CD4-positive, alpha-beta T cell treated with Interleukin-15 for 1 hour (primary cell): ENCODE measurements around the gene CCND1.
"Not testable (repeated sequence)": the region's sequence is repeated elsewhere in the genome, so short reads cannot be mapped to it uniquely, and the experiment has no call there.

ENCODE experiments used
- DNase-seq: peaks from one replicate; pipeline ENCODE4 v3.0.0-alpha.2; 2020

CCND1 gene

GRCh38 chr11:69667619-69668604 is 27.0 kb downstream of the CCND1 start:
- no peak for DNase-seq

GRCh38 chr11:69669486-69669885 is 28.5 kb downstream of the CCND1 start:
- DNase-seq, result no peak

DNA sequence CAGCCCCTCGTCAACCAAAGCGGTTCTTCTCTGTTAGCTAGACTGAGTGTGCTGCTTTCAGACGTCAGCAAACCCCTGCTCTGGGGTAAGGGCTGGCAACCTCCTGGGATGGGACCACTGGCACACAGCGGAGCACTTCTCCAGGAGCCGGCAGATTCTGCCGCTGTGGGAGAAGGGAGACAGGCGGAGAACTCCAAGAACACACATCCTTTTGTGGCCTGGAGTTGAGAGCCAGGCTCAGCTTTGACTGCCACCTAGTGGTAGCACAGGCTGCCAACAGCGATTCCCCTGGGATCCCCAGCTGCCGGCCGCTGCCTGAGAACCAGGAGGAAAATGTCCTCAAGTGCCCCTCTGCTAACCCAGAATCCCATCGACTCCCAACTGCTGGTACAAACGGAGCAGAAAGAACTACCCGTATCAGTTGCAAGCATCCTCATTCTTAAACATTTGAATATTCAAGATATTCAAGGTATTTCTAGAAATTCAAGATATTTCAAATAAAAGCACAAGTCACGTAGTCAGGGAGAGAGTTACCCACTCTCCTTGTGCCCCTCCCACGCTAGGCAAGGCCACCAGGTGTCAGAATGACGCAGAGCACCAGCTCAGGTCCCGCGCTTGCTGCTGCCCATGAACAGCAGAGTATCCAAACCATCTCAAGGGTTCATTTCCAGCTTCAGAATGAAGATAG is 29.3 kb downstream of the CCND1 start:
- peak; percentile 52 for DNase-seq

DNA sequence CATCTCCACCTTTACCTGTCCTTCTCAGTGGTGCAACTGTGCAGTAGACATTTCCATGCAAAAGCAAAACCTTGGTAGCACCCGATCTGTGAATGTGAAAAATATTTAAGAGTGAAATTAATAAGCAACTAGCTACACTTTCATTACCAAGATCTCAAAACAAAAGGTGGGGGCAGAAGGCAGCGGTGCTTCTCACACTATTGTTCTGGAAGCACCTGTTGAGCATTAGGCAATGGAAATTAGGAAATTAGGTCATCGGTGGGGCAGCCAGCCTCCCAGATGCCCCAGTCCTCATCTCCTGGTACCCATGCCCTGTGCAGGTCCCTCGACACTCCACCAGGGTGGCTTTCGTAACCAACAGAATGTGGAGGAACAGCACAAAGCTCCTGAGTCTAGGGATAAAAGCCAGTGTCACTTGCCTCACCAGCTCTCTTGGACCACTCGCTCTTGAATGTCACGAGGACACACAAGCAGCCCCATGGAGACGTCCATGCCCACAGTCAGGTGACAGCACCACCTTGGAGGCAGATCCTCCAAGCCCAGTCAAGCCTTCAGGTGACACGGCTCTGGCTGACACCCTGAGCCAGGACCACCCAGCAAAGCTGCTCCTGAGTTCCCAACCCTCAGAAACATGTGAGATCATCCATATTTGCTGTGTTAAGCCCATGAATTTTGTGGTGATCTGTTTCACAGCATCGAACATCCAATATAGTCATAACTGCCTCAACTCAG is 30.9 kb downstream of the CCND1 start:
- DNase-seq, result no peak

GRCh38 chr11:69674267-69674885 is 33.4 kb downstream of the CCND1 start:
- DNase-seq, result no peak

GRCh38 chr11:69674886-69675714 is 34.1 kb downstream of the CCND1 start, which contains the start of gene LTO1:
Gene LTO1, minus strand, starts transcription at chr11:69675353. Its CDS starts 114 bp downstream, at chr11:69675239.
- peak; percentile 93 for DNase-seq

DNA sequence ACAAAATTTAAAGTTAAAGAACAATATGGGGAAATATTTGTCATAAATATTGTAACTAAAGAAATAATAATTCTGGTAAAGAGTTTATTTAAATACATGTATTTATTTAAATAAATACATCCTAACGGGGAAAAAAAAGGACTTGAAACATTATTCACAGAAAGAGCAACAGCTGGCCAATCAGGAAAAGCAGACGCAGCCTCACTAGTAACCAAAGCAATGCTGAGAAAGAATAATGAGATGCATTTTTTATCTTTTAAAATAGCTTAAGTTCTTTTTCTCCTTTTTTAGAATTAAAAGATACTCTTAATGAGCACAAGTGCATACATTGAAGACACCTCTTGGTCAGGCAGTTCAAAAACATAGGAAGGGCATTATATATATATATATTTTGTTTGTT is 36.8 kb downstream of the CCND1 start:
- no peak for DNase-seq

DNA sequence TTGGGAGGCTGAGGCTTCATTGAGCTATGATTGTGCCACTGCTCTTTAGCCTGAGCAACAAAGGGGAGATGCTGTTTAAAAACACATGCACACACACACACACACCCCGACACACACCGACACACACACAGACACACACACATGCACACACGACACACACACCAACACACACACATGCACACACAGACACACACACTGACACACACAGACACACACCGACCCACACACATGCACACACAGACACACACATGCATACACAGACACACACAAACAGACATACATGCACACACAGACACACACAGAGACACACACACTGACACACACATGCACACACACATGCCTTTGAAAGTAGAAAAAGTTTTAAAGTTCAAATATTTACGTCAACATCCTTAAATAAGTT is 39.7 kb downstream of the CCND1 start:
- no peak for DNase-seq

DNA sequence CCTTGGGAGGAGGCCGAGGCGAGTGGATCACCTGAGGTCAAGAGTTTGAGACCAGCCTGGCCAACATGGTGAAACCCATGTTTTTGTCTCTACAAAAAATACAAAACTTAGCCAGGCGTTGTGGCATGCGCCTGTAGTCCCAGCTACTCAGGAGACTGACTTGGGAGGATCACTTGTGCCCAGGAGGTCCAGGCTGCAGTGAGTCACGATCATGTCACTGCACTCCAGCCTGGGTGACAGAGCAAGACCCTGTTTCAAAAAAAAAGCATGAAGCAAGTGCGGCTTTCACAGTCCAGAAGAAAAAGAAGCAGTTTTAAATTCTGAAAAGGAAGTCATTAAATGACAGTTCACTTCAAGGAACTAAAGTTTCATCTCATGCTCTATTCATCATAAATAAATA is 41.3 kb downstream of the CCND1 start:
- DNase-seq, result no peak

- no peak for DNase-seq
Measured at GRCh38 chr11:69682681-69683326, 41.8 kb downstream of the CCND1 start.

- DNase-seq, result no peak
Measured at GRCh38 chr11:69683764-69684333, 42.9 kb downstream of the CCND1 start.

DNA sequence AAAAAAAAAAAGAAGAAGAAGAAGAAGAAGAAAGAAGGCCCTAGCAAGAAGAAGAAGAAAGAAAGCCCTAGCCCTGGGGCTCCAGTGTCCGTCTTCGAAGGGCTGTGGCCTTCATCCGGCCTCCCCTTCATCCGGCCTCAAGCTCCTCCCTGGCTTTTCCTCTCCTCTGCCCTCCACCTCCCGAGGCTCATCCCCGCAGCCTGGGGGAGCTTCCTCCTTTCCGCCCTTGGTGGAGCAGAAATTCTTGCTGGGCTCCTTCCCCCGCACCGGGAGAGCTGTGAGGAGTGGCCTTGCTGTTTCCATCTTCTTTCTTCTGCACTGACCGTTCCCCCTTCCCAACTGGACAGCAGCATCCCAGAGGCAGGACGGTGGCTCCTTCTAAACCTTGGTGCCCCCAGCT is 43.7 kb downstream of the CCND1 start:
- no peak for DNase-seq

DNA sequence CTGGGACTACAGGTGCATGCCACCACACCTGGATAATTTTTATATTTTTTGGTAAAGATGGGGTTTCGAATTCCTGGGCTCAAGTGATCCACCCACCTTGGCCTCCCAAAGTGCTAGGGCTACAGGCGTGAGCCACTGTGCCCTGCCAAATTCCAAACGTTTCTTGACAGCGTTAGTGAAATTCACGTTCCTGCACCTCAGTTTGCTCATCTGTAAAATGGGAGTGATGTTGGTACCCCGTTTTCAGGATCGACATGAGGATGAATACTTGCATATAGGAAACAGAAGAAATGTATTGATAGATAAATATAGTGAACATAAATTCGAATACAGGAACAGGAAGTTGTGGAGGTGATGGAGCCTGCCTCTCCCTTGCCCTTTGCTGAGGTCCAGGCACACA is 44.4 kb downstream of the CCND1 start:
- DNase-seq, result no peak

DNA sequence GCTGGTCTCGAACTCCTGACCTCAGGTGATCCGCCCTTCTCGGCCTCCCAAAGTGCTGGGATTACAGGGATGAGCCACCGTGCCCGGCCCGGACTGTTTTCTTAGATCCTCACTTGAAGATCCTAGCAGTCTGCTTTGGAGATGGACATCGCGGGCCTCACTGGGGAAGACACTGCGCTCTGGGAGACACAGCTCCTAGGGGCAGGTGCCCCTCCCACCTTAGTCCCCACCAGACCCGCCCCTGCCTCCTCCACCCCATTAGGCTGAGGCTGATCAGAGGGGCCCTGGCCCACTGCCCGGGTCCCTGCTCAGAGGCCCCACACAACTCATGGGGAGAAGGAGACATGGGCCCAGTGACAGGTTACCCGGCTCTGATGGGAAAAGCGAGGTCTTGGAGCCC is 45.5 kb downstream of the CCND1 start:
- no peak for DNase-seq

DNA sequence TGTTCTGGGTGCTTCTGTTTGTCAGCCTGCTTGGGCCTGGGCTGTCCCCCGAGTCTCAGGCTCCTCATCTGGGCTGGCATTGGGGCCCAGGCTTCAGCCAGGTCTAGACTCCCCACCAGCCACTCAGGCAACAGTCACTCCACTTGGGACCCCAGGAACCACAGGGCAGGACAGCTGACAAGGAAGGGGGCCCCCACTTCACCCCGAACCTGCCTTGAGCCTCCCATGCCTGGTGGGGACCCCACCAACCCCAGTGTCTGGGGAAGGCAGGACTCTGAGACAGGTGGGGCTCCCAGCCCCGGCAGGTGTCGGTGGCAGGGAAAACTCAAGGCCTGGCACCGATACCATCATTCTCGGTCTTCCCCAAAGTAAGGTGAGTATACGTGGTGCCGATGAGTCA is 45.9 kb downstream of the CCND1 start:
- DNase-seq, result no peak

DNA sequence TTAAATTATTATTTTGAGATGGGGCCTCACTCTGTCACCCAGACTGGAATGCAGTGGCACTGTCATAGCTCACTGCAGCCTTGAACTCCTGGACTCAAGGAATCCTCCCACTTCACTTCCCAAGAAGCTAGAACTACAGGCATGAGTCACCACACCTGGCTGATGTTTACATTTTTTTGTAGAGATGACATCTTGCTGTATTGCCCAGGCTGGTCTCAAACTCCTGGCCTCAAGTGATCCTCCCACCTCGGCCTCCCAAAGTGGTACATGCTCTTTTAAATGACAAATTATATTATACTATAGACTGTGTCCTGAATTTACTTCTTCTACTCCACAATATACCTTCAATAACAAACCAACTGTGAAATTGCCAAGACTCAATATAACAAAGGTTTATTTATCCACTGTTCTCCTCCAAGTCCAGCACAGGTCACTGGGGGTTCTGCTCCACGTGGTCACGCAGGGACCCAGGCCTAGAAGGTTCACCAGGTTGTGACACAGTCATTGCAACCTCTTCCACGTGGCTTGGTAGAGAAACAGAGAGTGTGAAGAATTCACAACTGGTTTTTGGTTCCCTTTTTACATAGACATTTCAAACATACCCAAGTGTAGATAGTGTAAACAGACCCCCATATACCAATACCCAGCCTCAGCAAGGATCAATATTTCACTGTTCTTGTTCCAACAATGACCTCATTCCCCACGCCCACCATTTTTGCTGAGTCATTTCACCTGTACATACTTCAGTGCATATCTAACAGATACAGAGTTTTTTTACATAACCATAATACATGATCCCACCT is 47.2 kb downstream of the CCND1 start:
- DNase-seq, result not testable (repeated sequence)

DNA sequence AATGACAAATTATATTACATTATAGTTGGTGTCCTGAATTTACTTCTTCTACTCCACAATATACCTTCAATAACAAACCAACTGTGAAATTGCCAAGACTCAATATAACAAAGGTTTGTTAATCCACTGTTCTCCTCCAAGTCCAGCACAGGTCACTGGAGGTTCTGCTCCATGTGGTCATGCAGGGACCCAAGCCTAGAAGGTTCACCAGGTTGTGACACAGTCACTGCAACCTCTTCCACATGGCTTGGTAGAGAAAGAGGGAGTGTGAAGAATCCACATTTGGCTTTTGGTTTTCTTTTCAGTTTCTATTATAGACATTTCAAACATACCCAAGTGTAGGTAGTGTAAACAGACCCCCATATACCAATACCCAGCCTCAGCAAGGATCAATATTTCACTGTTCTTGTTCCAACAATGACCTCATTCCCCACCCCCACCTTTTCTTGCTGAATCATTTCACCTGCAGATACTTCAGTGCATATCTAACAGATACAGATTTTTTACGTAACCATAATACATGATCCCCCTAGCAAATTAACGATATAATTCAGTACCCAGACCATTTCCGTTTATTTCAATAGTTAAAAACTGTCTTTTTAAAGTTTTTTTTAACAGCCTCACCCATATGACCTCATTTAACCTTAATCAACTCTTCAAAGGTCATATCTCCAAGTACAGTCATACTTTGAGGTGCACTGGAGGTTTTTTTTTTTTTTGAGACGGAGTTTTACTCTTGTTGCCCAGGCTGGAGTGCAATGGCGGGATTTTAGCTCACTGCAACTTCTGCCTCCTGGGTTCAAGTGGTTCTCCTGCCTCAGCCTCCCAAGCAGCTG is 48.7 kb downstream of the CCND1 start:
- no peak for DNase-seq

- DNase-seq, result no peak
Measured at GRCh38 chr11:69691463-69691862, 50.5 kb downstream of the CCND1 start.

DNA sequence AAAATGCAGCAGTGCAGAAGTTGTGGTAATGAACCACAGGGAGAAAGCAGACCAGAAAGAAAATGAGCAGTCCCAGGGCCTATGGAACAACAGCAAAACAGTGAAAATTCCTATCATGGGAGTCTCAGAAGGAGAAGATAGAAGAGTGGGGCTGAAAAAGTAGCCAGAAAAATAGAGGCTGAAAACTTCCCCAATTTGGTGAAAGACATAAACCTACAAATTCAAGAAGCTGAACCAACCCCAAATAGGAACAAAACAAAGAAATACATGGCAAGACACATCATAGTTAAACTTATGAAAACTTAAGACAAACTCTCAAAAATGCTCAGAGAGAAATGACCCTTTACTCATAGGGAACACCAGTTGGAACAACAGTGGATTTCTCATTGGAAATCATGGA is 51.5 kb downstream of the CCND1 start:
- DNase-seq, result no peak
